Measurements from ENCODE around the gene TSPAN2.

TSPAN2 gene

DNA sequence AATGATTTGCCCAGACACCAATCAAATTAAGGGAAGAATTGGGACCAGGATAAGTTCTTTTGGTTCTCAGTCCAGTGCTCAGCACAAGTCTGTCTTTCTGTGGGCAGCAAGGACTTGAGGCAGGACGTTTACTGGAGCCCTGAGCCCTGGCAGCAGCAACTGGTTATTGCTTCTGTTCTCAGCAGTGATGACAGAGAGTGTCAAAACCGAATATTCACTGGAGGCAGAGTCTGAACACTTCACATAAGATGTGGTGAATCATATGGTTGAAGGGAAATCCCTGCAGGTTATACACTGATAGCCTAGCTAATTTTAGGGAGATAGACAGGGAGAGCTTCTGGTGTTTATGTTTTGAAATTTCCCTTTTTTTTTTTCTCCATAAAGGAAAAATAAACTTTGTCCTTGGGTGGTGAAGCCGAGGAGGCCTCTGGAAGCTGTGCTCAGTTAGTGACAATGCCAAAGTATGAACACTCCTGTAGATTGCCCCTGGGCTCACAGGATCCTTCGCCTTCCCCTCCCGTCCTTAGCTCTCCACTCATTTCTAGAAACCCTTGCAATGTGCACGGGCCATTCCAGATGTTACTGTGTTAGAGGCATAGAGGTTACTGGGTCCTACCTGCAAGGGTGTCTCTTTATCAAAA is 26.3 kb upstream of the TSPAN2 start:
- no peaks in the 10 kb centered on the region for H3F3A ChIP-seq (ENCODE audit: low read depth)
- no peak overlapping the region for H2AFZ ChIP-seq (ENCODE audit: low read length)
- no peak overlapping the region for H3K9ac ChIP-seq (ENCODE audit: low read depth, low read length, poor library complexity, severe bottlenecking)
- no peaks in the 10 kb centered on the region for H3K36me3 ChIP-seq (ENCODE audit: insufficient read depth, low read length)
- H3K4me1 ChIP-seq (ENCODE audit: insufficient read depth, low read length, poor library complexity, severe bottlenecking), result peaks cover 12% of the 10 kb centered on the region
- H3K4me2 ChIP-seq (ENCODE audit: low read depth, low read length, poor library complexity, severe bottlenecking), result no peak overlapping the region
- no peaks in the 10 kb centered on the region for H3K79me2 ChIP-seq (ENCODE audit: insufficient read depth, low read length)
- H3K27me3 ChIP-seq (ENCODE audit: insufficient read depth, low read length, poor library complexity, severe bottlenecking), result no peaks in the 10 kb centered on the region
- no peak overlapping the region for H3K4me3 ChIP-seq (ENCODE audit: low read length, poor library complexity, severe bottlenecking)
- no peaks in the 10 kb centered on the region for H3K9me3 ChIP-seq (ENCODE audit: insufficient read depth, low read depth, low read length)
- H3K9me2 ChIP-seq (replicated peaks; ENCODE audit: low read depth, low read length), result no peaks in the 10 kb centered on the region
- no peaks in the 10 kb centered on the region for H4K20me1 ChIP-seq (ENCODE audit: insufficient read depth, low read length, poor library complexity, severe bottlenecking)
- TF ChIP-seq, protein P1, sequence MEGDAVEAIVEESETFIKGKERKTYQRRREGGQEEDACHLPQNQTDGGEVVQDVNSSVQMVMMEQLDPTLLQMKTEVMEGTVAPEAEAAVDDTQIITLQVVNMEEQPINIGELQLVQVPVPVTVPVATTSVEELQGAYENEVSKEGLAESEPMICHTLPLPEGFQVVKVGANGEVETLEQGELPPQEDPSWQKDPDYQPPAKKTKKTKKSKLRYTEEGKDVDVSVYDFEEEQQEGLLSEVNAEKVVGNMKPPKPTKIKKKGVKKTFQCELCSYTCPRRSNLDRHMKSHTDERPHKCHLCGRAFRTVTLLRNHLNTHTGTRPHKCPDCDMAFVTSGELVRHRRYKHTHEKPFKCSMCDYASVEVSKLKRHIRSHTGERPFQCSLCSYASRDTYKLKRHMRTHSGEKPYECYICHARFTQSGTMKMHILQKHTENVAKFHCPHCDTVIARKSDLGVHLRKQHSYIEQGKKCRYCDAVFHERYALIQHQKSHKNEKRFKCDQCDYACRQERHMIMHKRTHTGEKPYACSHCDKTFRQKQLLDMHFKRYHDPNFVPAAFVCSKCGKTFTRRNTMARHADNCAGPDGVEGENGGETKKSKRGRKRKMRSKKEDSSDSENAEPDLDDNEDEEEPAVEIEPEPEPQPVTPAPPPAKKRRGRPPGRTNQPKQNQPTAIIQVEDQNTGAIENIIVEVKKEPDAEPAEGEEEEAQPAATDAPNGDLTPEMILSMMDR (conservative IDR thresholded peaks at IDR 0.05; ENCODE audit: low read length), result no peak
- no peak for TF ChIP-seq EZH2phosphoT487 (IDR thresholded peaks at IDR 0.05; ENCODE audit: borderline replicate concordance)

DNA sequence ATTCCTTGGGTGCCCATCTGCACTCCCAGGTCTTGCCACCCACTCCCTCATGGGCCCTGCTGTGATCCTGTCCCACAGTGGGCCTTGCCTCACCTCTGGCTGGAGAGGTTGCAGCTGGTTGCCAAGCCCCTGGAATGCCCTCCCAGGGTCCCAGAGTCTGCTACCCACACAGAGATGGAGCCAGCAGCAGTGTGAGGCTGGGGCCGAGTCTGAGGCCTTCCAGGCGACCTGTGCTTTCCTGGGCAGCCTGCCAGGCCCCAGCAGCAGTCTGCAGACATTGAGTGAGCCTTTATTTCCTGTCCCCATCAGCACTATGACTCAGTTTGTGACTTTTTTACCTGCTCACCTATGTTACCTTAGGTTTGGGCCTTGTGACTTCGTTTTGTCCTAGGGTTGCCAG is 25.0 kb upstream of the TSPAN2 start:
- no peaks in the 10 kb centered on the region for H4K20me1 ChIP-seq (ENCODE audit: insufficient read depth, low read length, poor library complexity, severe bottlenecking)
- peaks cover 12% of the 10 kb centered on the region for H3K4me1 ChIP-seq (ENCODE audit: insufficient read depth, low read length, poor library complexity, severe bottlenecking)
- no peaks in the 10 kb centered on the region for H3K27me3 ChIP-seq (ENCODE audit: insufficient read depth, low read length, poor library complexity, severe bottlenecking)
- no peak overlapping the region for H3K4me2 ChIP-seq (ENCODE audit: low read depth, low read length, poor library complexity, severe bottlenecking)
- no peaks in the 10 kb centered on the region for H3F3A ChIP-seq (ENCODE audit: low read depth)
- H3K9me2 ChIP-seq (replicated peaks; ENCODE audit: low read depth, low read length), result no peaks in the 10 kb centered on the region
- no peaks in the 10 kb centered on the region for H3K79me2 ChIP-seq (ENCODE audit: insufficient read depth, low read length)
- no peaks in the 10 kb centered on the region for H3K36me3 ChIP-seq (ENCODE audit: insufficient read depth, low read length)
- peak overlapping the region; percentile 31; the same call in 1 of the 2 replicates for H2AFZ ChIP-seq (ENCODE audit: low read length)
- H3K4me3 ChIP-seq (ENCODE audit: low read length, poor library complexity, severe bottlenecking), result no peak overlapping the region
- no peaks in the 10 kb centered on the region for H3K9me3 ChIP-seq (ENCODE audit: insufficient read depth, low read depth, low read length)
- TF ChIP-seq EZH2phosphoT487 (IDR thresholded peaks at IDR 0.05; ENCODE audit: borderline replicate concordance), result no peak
- TF ChIP-seq, protein P1 (conservative IDR thresholded peaks at IDR 0.05; ENCODE audit: low read length), result no peak
- H3K9ac ChIP-seq (ENCODE audit: low read depth, low read length, poor library complexity, severe bottlenecking), result peak overlapping the region; percentile 9

DNA sequence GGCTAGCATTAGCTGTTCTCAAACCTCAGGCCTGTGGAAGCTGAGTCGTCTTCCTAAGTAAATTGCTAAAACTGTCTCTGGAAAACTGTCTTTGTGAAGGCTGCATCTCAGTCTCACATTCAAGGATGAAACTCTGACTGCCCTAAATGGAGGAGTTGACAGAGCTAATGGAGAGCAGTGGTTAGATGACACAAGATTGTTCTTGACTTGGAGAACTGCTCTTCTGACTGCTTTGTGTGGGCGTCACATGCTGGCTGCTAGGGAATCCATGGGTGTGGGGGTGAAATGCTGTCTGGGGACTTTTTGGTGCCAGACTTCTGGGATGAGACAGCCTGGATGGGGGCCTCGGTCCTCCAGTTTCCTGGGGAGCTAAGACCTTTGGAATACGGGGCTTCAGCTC is 24.5 kb upstream of the TSPAN2 start:
- Histone ChIP-seq H3K4me3 (ENCODE audit: low read length, poor library complexity, severe bottlenecking) (no peak overlapping the region), H3K79me2 (ENCODE audit: insufficient read depth, low read length) (no peaks in the 10 kb centered on the region), H2AFZ (ENCODE audit: low read length) (peak overlapping the region; percentile 31; the same call in 1 of the 2 replicates), H4K20me1 (ENCODE audit: insufficient read depth, low read length, poor library complexity, severe bottlenecking) (no peaks in the 10 kb centered on the region), H3K36me3 (ENCODE audit: insufficient read depth, low read length) (no peaks in the 10 kb centered on the region), H3F3A (ENCODE audit: low read depth) (no peaks in the 10 kb centered on the region), H3K4me2 (ENCODE audit: low read depth, low read length, poor library complexity, severe bottlenecking) (no peak overlapping the region), H3K9me2 (replicated peaks; ENCODE audit: low read depth, low read length) (no peaks in the 10 kb centered on the region), H3K9ac (ENCODE audit: low read depth, low read length, poor library complexity, severe bottlenecking) (peak overlapping the region; percentile 9), H3K27me3 (ENCODE audit: insufficient read depth, low read length, poor library complexity, severe bottlenecking) (no peaks in the 10 kb centered on the region), H3K4me1 (ENCODE audit: insufficient read depth, low read length, poor library complexity, severe bottlenecking) (peaks cover 14% of the 10 kb centered on the region), H3K9me3 (ENCODE audit: insufficient read depth, low read depth, low read length) (no peaks in the 10 kb centered on the region)
- TF ChIP-seq, protein P1 (conservative IDR thresholded peaks at IDR 0.05; ENCODE audit: low read length), result no peak
- no peak for TF ChIP-seq EZH2phosphoT487 (IDR thresholded peaks at IDR 0.05; ENCODE audit: borderline replicate concordance)
